Endodermal cell (in vitro differentiated cells): ENCODE results near the gene SPAG4. TPM values are rescaled to one million over a fixed set of nuclear protein-coding genes. Genes with fewer than 3 reads are reported as not detected.

Experiments
- DNase-seq: peaks from one replicate; pipeline ENCODE4 v3.0.0-alpha.2; 2017
- H3K27ac ChIP-seq: 2 replicates; pipeline ENCODE4 v1.5.1; 2013; ENCODE audit warnings: mild to moderate bottlenecking, low read depth, low read length, moderate library complexity
- H3K27me3 ChIP-seq: 2 replicates; pipeline ENCODE4 v1.6.1; 2013; ENCODE audit warnings: mild to moderate bottlenecking, low read length, moderate library complexity; ENCODE audit not compliant: insufficient read depth, control insufficient read depth, poor library complexity, severe bottlenecking
- H3K36me3 ChIP-seq: 2 replicates; pipeline ENCODE4 v1.7.0; 2013; ENCODE audit warnings: mild to moderate bottlenecking, low read length, moderate library complexity; ENCODE audit not compliant: control insufficient read depth, insufficient read depth
- H3K4me1 ChIP-seq: one replicate; pipeline ENCODE4 v1.7.0; 2013; ENCODE audit warnings: low read length; ENCODE audit not compliant: control insufficient read depth, insufficient read depth
- H3K4me3 ChIP-seq: 2 replicates; pipeline ENCODE4 v1.5.1; 2013; ENCODE audit warnings: mild to moderate bottlenecking, low read length, moderate library complexity
- H3K9ac ChIP-seq: 2 replicates; pipeline ENCODE4 v1.6.1; 2013; ENCODE audit warnings: mild to moderate bottlenecking, low read length, moderate library complexity; ENCODE audit not compliant: poor library complexity, severe bottlenecking; ENCODE audit errors: extremely low read depth
- H3K9me3 ChIP-seq: 2 replicates; pipeline ENCODE4 v1.6.1; 2013; ENCODE audit warnings: mild to moderate bottlenecking, low read length, moderate library complexity; ENCODE audit not compliant: control insufficient read depth
- H3K27ac Mint-ChIP-seq: 2 replicates; pipeline ENCODE4 v1.8.0; 2020; ENCODE audit warnings: mixed read lengths
- H3K27me3 Mint-ChIP-seq: 2 replicates; pipeline ENCODE4 v1.8.0; 2021; ENCODE audit warnings: mild to moderate bottlenecking, mixed read lengths; ENCODE audit not compliant: insufficient read depth
- H3K36me3 Mint-ChIP-seq: 2 replicates; pipeline ENCODE4 v1.8.0; 2020; ENCODE audit warnings: low read depth, mixed read lengths
- H3K4me1 Mint-ChIP-seq: 2 replicates; pipeline ENCODE4 v1.8.0; 2020; ENCODE audit warnings: mixed read lengths
- H3K4me3 Mint-ChIP-seq: 2 replicates; pipeline ENCODE4 v1.8.0; 2020; ENCODE audit warnings: mild to moderate bottlenecking, moderate library complexity, mixed read lengths
- H3K9me3 Mint-ChIP-seq: 2 replicates; pipeline ENCODE4 v1.8.0; 2020; ENCODE audit warnings: mild to moderate bottlenecking, mixed read lengths
- CTCF ChIP-seq: fragments of 200-600 bp; sonication (generic); conservative IDR thresholded peaks from 2 replicates; pipeline ENCODE4 v1.5.0; 2021; ENCODE audit warnings: antibody characterized with exemption, mild to moderate bottlenecking
- WGBS, 2 experiments: methylation state at CpG; one replicate each; pipeline versions ENCODE4 v1.1.5 to v1.1.7; 2013; ENCODE audit warnings: missing lambda C conversion rate in 2 of 2, mixed read lengths in 1 of 2; ENCODE audit not compliant: insufficient coverage in 1 of 2, insufficient read length in 1 of 2; 5-methylcytosine and 5-hydroxymethylcytosine counted together
- total RNA-seq, 2 donors: library from RNA; stranded (reverse); fragmentation: NEBNext Ultra II Directional in 1 of 2; extraction: Animal tissue kit (Norgen Biotek cat#: 25700) in 1 of 2; gene quantifications; 2 replicates in 1 of 2; 3 replicates in 1 of 2; pipeline ENCODE4 v1.2.1, GENCODE V29; 2021

SPAG4 gene
- total RNA-seq, 2 donors from 2014 or later = 1.7 to 3.5 TPM

- no peaks in the 10 kb centered on the region for H3K36me3 Mint-ChIP-seq
- H3K27me3 ChIP-seq = no peaks in the 10 kb centered on the region
- H3K4me3 Mint-ChIP-seq = no peak overlapping the region
- no peak overlapping the region for H3K4me3 ChIP-seq
- WGBS, 2 experiments = 93 to 100% methylated on average over 2 of the region's 2 CpGs
- peaks cover 36% of the 10 kb centered on the region for H3K27me3 Mint-ChIP-seq
- TF ChIP-seq CTCF = no peak
- H3K9me3 Mint-ChIP-seq = no peaks in the 10 kb centered on the region
- no peaks in the 10 kb centered on the region for H3K9me3 ChIP-seq
- no peak overlapping the region for H3K27ac ChIP-seq
- no peak overlapping the region for H3K9ac ChIP-seq
- H3K36me3 ChIP-seq = no peaks in the 10 kb centered on the region
- no peak overlapping the region for H3K27ac Mint-ChIP-seq
- no peaks in the 10 kb centered on the region for H3K4me1 Mint-ChIP-seq
- no peaks in the 10 kb centered on the region for H3K4me1 ChIP-seq
- DNase-seq = no peak
These were observed 4.1 kb upstream of the SPAG4 start for GRCh38 chr20:35611482-35611881.

- TF ChIP-seq CTCF = no peak
- peaks cover 8% of the 10 kb centered on the region for H3K4me1 Mint-ChIP-seq
- no peaks in the 10 kb centered on the region for H3K36me3 Mint-ChIP-seq
- Histone ChIP-seq H3K27ac (no peak overlapping the region), H3K9me3 (no peaks in the 10 kb centered on the region), H3K4me3 (peak overlapping the region; percentile 81), H3K4me1 (no peaks in the 10 kb centered on the region), H3K9ac (no peak overlapping the region), H3K36me3 (peaks cover 9% of the 10 kb centered on the region), H3K27me3 (peaks cover 10% of the 10 kb centered on the region)
- WGBS, 2 experiments = 15 to 16% methylated on average over 29 to 57 of the region's 57 CpGs
- peak; percentile 100 for DNase-seq
- peak overlapping the region; percentile 96 for H3K27ac Mint-ChIP-seq
- H3K9me3 Mint-ChIP-seq = no peaks in the 10 kb centered on the region
- H3K4me3 Mint-ChIP-seq = peak overlapping the region; percentile 70
- peaks cover 41% of the 10 kb centered on the region for H3K27me3 Mint-ChIP-seq
These were observed 1.1 kb downstream of the SPAG4 start for GRCh38 chr20:35616465-35617396.

- peak overlapping the region; percentile 81 for H3K4me3 ChIP-seq
- H3K9ac ChIP-seq = no peak overlapping the region
- H3K9me3 ChIP-seq = no peaks in the 10 kb centered on the region
- H3K36me3 Mint-ChIP-seq = no peaks in the 10 kb centered on the region
- peak overlapping the region; percentile 87 for H3K27ac Mint-ChIP-seq
- DNase-seq = peak; percentile 88
- H3K9me3 Mint-ChIP-seq = no peaks in the 10 kb centered on the region
- peaks cover 36% of the 10 kb centered on the region for H3K27me3 Mint-ChIP-seq
- WGBS, 2 experiments = 26 to 34% methylated on average over 4 to 22 of the region's 22 CpGs
- peaks cover 13% of the 10 kb centered on the region for H3K36me3 ChIP-seq
- peaks cover 10% of the 10 kb centered on the region for H3K27me3 ChIP-seq
- no peaks in the 10 kb centered on the region for H3K4me1 ChIP-seq
- H3K4me3 Mint-ChIP-seq = peak overlapping the region; percentile 70
- TF ChIP-seq CTCF = peak; percentile 71
- no peak overlapping the region for H3K27ac ChIP-seq
- peaks cover 8% of the 10 kb centered on the region for H3K4me1 Mint-ChIP-seq
These were observed 2.0 kb downstream of the SPAG4 start for GRCh38 chr20:35617397-35618262.
